PC-9 (cell line): ENCODE measurements around the gene ZSWIM4.

Experiments used
- CTCF ChIP-seq: fragments of 200-600 bp; sonication (generic); conservative IDR thresholded peaks from 2 replicates; pipeline ENCODE4 v1.6.1; 2017; ENCODE audit warnings: mixed run types, antibody characterized with exemption, mild to moderate bottlenecking, moderate library complexity
- EZH2 ChIP-seq: fragments of 200-600 bp; sonication (generic); IDR thresholded peaks from 2 replicates; pipeline ENCODE4 v1.8.0; 2017; ENCODE audit warnings: antibody characterized with exemption, low read depth

GRCh38 chr19:13880059-13881043 is 85.1 kb downstream of the ZSWIM4 start:
- peak; percentile 100 for TF ChIP-seq CTCF
- TF ChIP-seq EZH2: no peak
